Measurements from ENCODE around the gene GALNT7. TPM values are rescaled to one million over a fixed set of nuclear protein-coding genes. Genes with fewer than 3 reads are reported as not detected.

The GALNT7 gene
- total RNA-seq, 1 donor from 2014 or later: 33.1 TPM

GRCh38 chr4:173248690-173249089 is 80.1 kb downstream of the GALNT7 start:
- Mint-ChIP-seq H3K27ac (no peak overlapping the region), H3K4me1 (ENCODE audit: low read depth) (peaks cover 18% of the 10 kb centered on the region)
- intact Hi-C loops (cut with micrococcal nuclease): no loop called here

GRCh38 chr4:173252024-173252935 is 83.7 kb downstream of the GALNT7 start:
- peaks cover 4% of the 10 kb centered on the region for H3K36me3 Mint-ChIP-seq (ENCODE audit: low read depth)

More at GRCh38 chr4:173248690-173249089, 80.1 kb downstream of the GALNT7 start:
- H3K4me3 Mint-ChIP-seq (ENCODE audit: low read depth): no peak overlapping the region
- no peaks in the 10 kb centered on the region for H3K27me3 Mint-ChIP-seq (ENCODE audit: low read depth)
- no peaks in the 10 kb centered on the region for H3K9me3 Mint-ChIP-seq
- DNase-seq (ENCODE audit: low spot score): no peak
- peaks cover 4% of the 10 kb centered on the region for H3K36me3 Mint-ChIP-seq (ENCODE audit: low read depth)

GRCh38 chr4:173253561-173253960 is 85.0 kb downstream of the GALNT7 start:
- Mint-ChIP-seq H3K36me3 (ENCODE audit: low read depth) (peaks cover 4% of the 10 kb centered on the region), H3K4me3 (ENCODE audit: low read depth) (no peak overlapping the region), H3K27me3 (ENCODE audit: low read depth) (no peaks in the 10 kb centered on the region), H3K9me3 (no peaks in the 10 kb centered on the region), H3K4me1 (ENCODE audit: low read depth) (peaks cover 8% of the 10 kb centered on the region), H3K27ac (no peak overlapping the region)
- intact Hi-C loops (cut with micrococcal nuclease): no loop called here
- no peak for DNase-seq (ENCODE audit: low spot score)

More at GRCh38 chr4:173252024-173252935, 83.7 kb downstream of the GALNT7 start:
- H3K27ac Mint-ChIP-seq: peak overlapping the region; percentile 11
- H3K4me1 Mint-ChIP-seq (ENCODE audit: low read depth): peaks cover 8% of the 10 kb centered on the region
- H3K9me3 Mint-ChIP-seq: no peaks in the 10 kb centered on the region
- no peak for DNase-seq (ENCODE audit: low spot score)
- H3K27me3 Mint-ChIP-seq (ENCODE audit: low read depth): no peaks in the 10 kb centered on the region
- H3K4me3 Mint-ChIP-seq (ENCODE audit: low read depth): no peak overlapping the region
- intact Hi-C loops (cut with micrococcal nuclease): no loop called here

- H3K36me3 Mint-ChIP-seq (ENCODE audit: low read depth): peaks cover 4% of the 10 kb centered on the region
- H3K27ac Mint-ChIP-seq: no peak overlapping the region
- no peak for DNase-seq (ENCODE audit: low spot score)
- intact Hi-C loops (cut with micrococcal nuclease): no loop called here
- no peaks in the 10 kb centered on the region for H3K27me3 Mint-ChIP-seq (ENCODE audit: low read depth)
- no peaks in the 10 kb centered on the region for H3K9me3 Mint-ChIP-seq
- no peak overlapping the region for H3K4me3 Mint-ChIP-seq (ENCODE audit: low read depth)
- H3K4me1 Mint-ChIP-seq (ENCODE audit: low read depth): peaks cover 8% of the 10 kb centered on the region
Measured at GRCh38 chr4:173254646-173255045, 86.0 kb downstream of the GALNT7 start.

- peaks cover 5% of the 10 kb centered on the region for H3K4me1 Mint-ChIP-seq (ENCODE audit: low read depth)
- intact Hi-C loops (cut with micrococcal nuclease): loop anchor here (1.0 to 2.0 kb wide), 3 partner anchors 88 to 244 kb away; partner anchors contain the start of gene GALNT7
- H3K36me3 Mint-ChIP-seq (ENCODE audit: low read depth): peaks cover 4% of the 10 kb centered on the region
- no peak overlapping the region for H3K4me3 Mint-ChIP-seq (ENCODE audit: low read depth)
- no peak overlapping the region for H3K27ac Mint-ChIP-seq
- DNase-seq (ENCODE audit: low spot score): no peak
- no peaks in the 10 kb centered on the region for H3K27me3 Mint-ChIP-seq (ENCODE audit: low read depth)
- no peaks in the 10 kb centered on the region for H3K9me3 Mint-ChIP-seq
Measured at GRCh38 chr4:173256825-173257224, 88.2 kb downstream of the GALNT7 start.

GRCh38 chr4:173257732-173258717 is 89.4 kb downstream of the GALNT7 start:
- Mint-ChIP-seq H3K27ac (no peak overlapping the region), H3K4me3 (ENCODE audit: low read depth) (no peak overlapping the region), H3K27me3 (ENCODE audit: low read depth) (no peaks in the 10 kb centered on the region), H3K9me3 (no peaks in the 10 kb centered on the region), H3K36me3 (ENCODE audit: low read depth) (no peaks in the 10 kb centered on the region), H3K4me1 (ENCODE audit: low read depth) (peaks cover 2% of the 10 kb centered on the region)
- intact Hi-C loops (cut with micrococcal nuclease): loop anchor here (1.0 to 2.0 kb wide), 3 partner anchors 89 to 245 kb away; partner anchors contain the start of gene GALNT7
- peak; percentile 29 for DNase-seq (ENCODE audit: low spot score)

- no peak overlapping the region for H3K27ac Mint-ChIP-seq
- intact Hi-C loops (cut with micrococcal nuclease): no loop called here
- H3K9me3 Mint-ChIP-seq: no peaks in the 10 kb centered on the region
- no peak overlapping the region for H3K4me3 Mint-ChIP-seq (ENCODE audit: low read depth)
- H3K36me3 Mint-ChIP-seq (ENCODE audit: low read depth): no peaks in the 10 kb centered on the region
- no peak for DNase-seq (ENCODE audit: low spot score)
- H3K27me3 Mint-ChIP-seq (ENCODE audit: low read depth): no peaks in the 10 kb centered on the region
- peaks cover 2% of the 10 kb centered on the region for H3K4me1 Mint-ChIP-seq (ENCODE audit: low read depth)
Measured at GRCh38 chr4:173258866-173259265, 90.3 kb downstream of the GALNT7 start.

GRCh38 chr4:173259310-173259709 is 90.7 kb downstream of the GALNT7 start:
- H3K36me3 Mint-ChIP-seq (ENCODE audit: low read depth): no peaks in the 10 kb centered on the region
- peaks cover 7% of the 10 kb centered on the region for H3K4me1 Mint-ChIP-seq (ENCODE audit: low read depth)
- H3K9me3 Mint-ChIP-seq: no peaks in the 10 kb centered on the region
- no peak for DNase-seq (ENCODE audit: low spot score)
- no peak overlapping the region for H3K27ac Mint-ChIP-seq
- H3K4me3 Mint-ChIP-seq (ENCODE audit: low read depth): no peak overlapping the region
- no peaks in the 10 kb centered on the region for H3K27me3 Mint-ChIP-seq (ENCODE audit: low read depth)
- intact Hi-C loops (cut with micrococcal nuclease): no loop called here

- Mint-ChIP-seq H3K36me3 (ENCODE audit: low read depth) (no peaks in the 10 kb centered on the region), H3K9me3 (no peaks in the 10 kb centered on the region), H3K27me3 (ENCODE audit: low read depth) (no peaks in the 10 kb centered on the region), H3K4me1 (ENCODE audit: low read depth) (peaks cover 15% of the 10 kb centered on the region), H3K4me3 (ENCODE audit: low read depth) (no peak overlapping the region), H3K27ac (no peak overlapping the region)
- DNase-seq (ENCODE audit: low spot score): no peak
- intact Hi-C loops (cut with micrococcal nuclease): no loop called here
Measured at GRCh38 chr4:173261052-173261451, 92.4 kb downstream of the GALNT7 start.

- no peak for DNase-seq (ENCODE audit: low spot score)
- Mint-ChIP-seq H3K4me3 (ENCODE audit: low read depth) (no peak overlapping the region), H3K27ac (no peak overlapping the region), H3K4me1 (ENCODE audit: low read depth) (peaks cover 15% of the 10 kb centered on the region), H3K36me3 (ENCODE audit: low read depth) (no peaks in the 10 kb centered on the region), H3K9me3 (no peaks in the 10 kb centered on the region), H3K27me3 (ENCODE audit: low read depth) (no peaks in the 10 kb centered on the region)
- intact Hi-C loops (cut with micrococcal nuclease): no loop called here
Measured at GRCh38 chr4:173262375-173262774, 93.8 kb downstream of the GALNT7 start.

- Mint-ChIP-seq H3K27ac (no peak overlapping the region), H3K4me3 (ENCODE audit: low read depth) (no peak overlapping the region), H3K4me1 (ENCODE audit: low read depth) (peaks cover 15% of the 10 kb centered on the region), H3K36me3 (ENCODE audit: low read depth) (no peaks in the 10 kb centered on the region), H3K9me3 (no peaks in the 10 kb centered on the region), H3K27me3 (ENCODE audit: low read depth) (no peaks in the 10 kb centered on the region)
- DNase-seq (ENCODE audit: low spot score): no peak
- intact Hi-C loops (cut with micrococcal nuclease): no loop called here
Measured at GRCh38 chr4:173264245-173264644, 95.6 kb downstream of the GALNT7 start.

- Mint-ChIP-seq H3K36me3 (ENCODE audit: low read depth) (no peaks in the 10 kb centered on the region), H3K9me3 (no peaks in the 10 kb centered on the region), H3K27ac (no peak overlapping the region), H3K27me3 (ENCODE audit: low read depth) (no peaks in the 10 kb centered on the region), H3K4me1 (ENCODE audit: low read depth) (peaks cover 15% of the 10 kb centered on the region), H3K4me3 (ENCODE audit: low read depth) (no peak overlapping the region)
- peak; percentile 13 for DNase-seq (ENCODE audit: low spot score)
- intact Hi-C loops (cut with micrococcal nuclease): no loop called here
Measured at GRCh38 chr4:173264684-173265185, 96.1 kb downstream of the GALNT7 start.

Data from activated T-helper 2 cell treated with anti-CD3 and anti-CD28 coated beads, Interferon-gamma antibody, Interleukin-2, Interleukin-4, amounts not matched to agents 10 μg/mL and 5 μg/mL and 100 μg/mL, durations not matched to agents 14 hours and 24 hours and 36 hours (primary cell).